Stomach (tissue), 4 donors: Measurements from ENCODE around the gene FAM3D.

Experiments
- CTCF ChIP-seq, 7 experiments: fragments of 450-650 bp in 4 of 7; fragments of 200-600 bp in 3 of 7; sonication (generic) in 3 of 7; IDR thresholded peaks; one replicate each; pipeline ENCODE4 v1.5.1; 2016 to 2019; ENCODE audit warnings: antibody characterized with exemption in 7 of 7, control low read depth in 2 of 7, mild to moderate bottlenecking in 1 of 7
- EP300 ChIP-seq: sonication (generic); formaldehyde crosslinking; IDR thresholded peaks from one replicate; pipeline ENCODE4 v1.6.1; 2017; ENCODE audit warnings: antibody characterized with exemption
- POLR2A ChIP-seq, 4 donors: fragments of 450-650 bp; IDR thresholded peaks; one replicate each; pipeline ENCODE4 v1.6.1; 2016; ENCODE audit warnings: antibody characterized with exemption in 4 of 4, control low read depth in 2 of 4, mild to moderate bottlenecking in 1 of 4, moderate library complexity in 1 of 4
- POLR2AphosphoS5 ChIP-seq, 3 donors: sonication (generic); formaldehyde crosslinking; IDR thresholded peaks; one replicate each; pipeline ENCODE4 v1.6.1; 2016; ENCODE audit warnings: antibody characterized with exemption in 3 of 3

GRCh38 chr3:58688574-58688973 lies 22.0 kb upstream of the FAM3D start:
- no peak for TF ChIP-seq CTCF (IDR thresholded peaks at IDR 0.05)
- no peak for TF ChIP-seq POLR2AphosphoS5 (IDR thresholded peaks at IDR 0.05)
- no peak for TF ChIP-seq POLR2A (IDR thresholded peaks at IDR 0.05)
- TF ChIP-seq EP300 = no peak
